A549 treated with AZD9567 at 1 μM for 4 hours (cell line): Measurements from ENCODE around the gene CDRT15. TPM values are rescaled to one million over a fixed set of nuclear protein-coding genes. Genes with fewer than 3 reads are reported as not detected.

ENCODE experiments used
- total RNA-seq: library from RNA; stranded (reverse); fragments of 200-300 nt; extraction: Qiagen RNA extraction; gene quantifications from 5 replicates; pipeline ENCODE4 v1.2.3, GENCODE V29; 2022; ENCODE audit not compliant: insufficient read depth

The CDRT15 gene
- not detected in 5 replicates for total RNA-seq

GRCh38 chr17:14236762-14237161 is at the start of gene CDRT15:
Gene CDRT15, minus strand, starts transcription at chr17:14236862. Its CDS starts 29 bp downstream, at chr17:14236833.

Other genes with a start within 250 kb of the CDRT15 start
- 17.9 to 29.5 TPM (median 18.8 TPM) in 5 replicates for gene COX10, start 167.4 kb downstream of the CDRT15 start, total RNA-seq
- gene HS3ST3B1, start 64.2 kb upstream of the CDRT15 start, total RNA-seq = 0.35 to 0.88 TPM (median 0.79 TPM) in 5 replicates